Ishikawa (cell line): ENCODE results near the gene DPH6.

Source experiments
- CEBPB ChIP-seq: IDR thresholded peaks from 2 replicates; pipeline ENCODE4 v1.6.1; 2012
- CREB1 ChIP-seq: IDR thresholded peaks from 2 replicates; pipeline ENCODE4 v1.6.1; 2012; ENCODE audit warnings: low read depth
- EGR1 ChIP-seq: IDR thresholded peaks from 2 replicates; pipeline ENCODE4 v1.6.1; 2012
- EP300 ChIP-seq: IDR thresholded peaks from 2 replicates; pipeline ENCODE4 v1.6.1; 2012; ENCODE audit warnings: borderline replicate concordance
- FOXM1 ChIP-seq: IDR thresholded peaks from 2 replicates; pipeline ENCODE4 v1.6.1; 2012; ENCODE audit warnings: low read depth, borderline replicate concordance
- NFIC ChIP-seq: IDR thresholded peaks from 2 replicates; pipeline ENCODE4 v1.6.1; 2012
- RAD21 ChIP-seq: IDR thresholded peaks from 2 replicates; pipeline ENCODE4 v1.6.1; 2012; ENCODE audit warnings: low read depth
- REST ChIP-seq: IDR thresholded peaks from 2 replicates; pipeline ENCODE4 v1.6.1; 2012; ENCODE audit warnings: low read depth, mild to moderate bottlenecking
- TAF1 ChIP-seq: IDR thresholded peaks from 2 replicates; pipeline ENCODE4 v1.6.1; 2012; ENCODE audit warnings: low read depth, mild to moderate bottlenecking
- TCF12 ChIP-seq: IDR thresholded peaks from 2 replicates; pipeline ENCODE4 v1.6.1; 2012; ENCODE audit warnings: low read depth
- TEAD4 ChIP-seq: IDR thresholded peaks from 2 replicates; pipeline ENCODE4 v1.6.1; 2012
- USF1 ChIP-seq: IDR thresholded peaks from 2 replicates; pipeline ENCODE4 v1.6.1; 2012
- YY1 ChIP-seq: IDR thresholded peaks from 2 replicates; pipeline ENCODE4 v1.6.1; 2012; ENCODE audit warnings: low read depth
- ZBTB7A ChIP-seq: IDR thresholded peaks from 2 replicates; pipeline ENCODE4 v1.6.1; 2012; ENCODE audit warnings: low read depth
- TF ChIP-seq, protein P1 (sequence below): IDR thresholded peaks from 2 replicates; pipeline ENCODE4 v1.6.1; 2012

The DPH6 gene

DNA sequence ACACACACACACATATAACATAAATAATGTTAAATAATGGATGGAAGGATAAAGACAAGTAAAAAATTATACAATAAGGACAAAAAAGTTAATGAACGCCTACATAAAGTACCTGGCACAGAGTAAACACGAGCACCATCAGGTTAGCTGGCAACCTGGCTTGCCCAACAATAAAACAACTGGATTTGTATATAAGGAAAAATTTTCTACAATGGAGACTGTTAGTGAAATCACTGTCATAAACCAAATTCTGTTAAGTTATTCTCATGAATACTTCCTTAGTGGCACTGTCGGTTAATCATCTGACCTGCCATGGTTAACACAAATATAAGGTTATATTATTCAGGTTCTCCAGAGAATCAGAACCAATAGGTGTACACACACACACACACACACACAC is 54.8 kb downstream of the DPH6 start:
- TF ChIP-seq TEAD4 (no peak), TAF1 (no peak), CEBPB (no peak), ZBTB7A (no peak), CREB1 (no peak), REST (no peak), FOXM1 (no peak), NFIC (no peak), USF1 (no peak), TCF12 (no peak), EGR1 (no peak), RAD21 (no peak), YY1 (no peak), EP300 (no peak)
- TF ChIP-seq, protein P1, sequence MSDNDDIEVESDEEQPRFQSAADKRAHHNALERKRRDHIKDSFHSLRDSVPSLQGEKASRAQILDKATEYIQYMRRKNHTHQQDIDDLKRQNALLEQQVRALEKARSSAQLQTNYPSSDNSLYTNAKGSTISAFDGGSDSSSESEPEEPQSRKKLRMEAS: no peak

DNA sequence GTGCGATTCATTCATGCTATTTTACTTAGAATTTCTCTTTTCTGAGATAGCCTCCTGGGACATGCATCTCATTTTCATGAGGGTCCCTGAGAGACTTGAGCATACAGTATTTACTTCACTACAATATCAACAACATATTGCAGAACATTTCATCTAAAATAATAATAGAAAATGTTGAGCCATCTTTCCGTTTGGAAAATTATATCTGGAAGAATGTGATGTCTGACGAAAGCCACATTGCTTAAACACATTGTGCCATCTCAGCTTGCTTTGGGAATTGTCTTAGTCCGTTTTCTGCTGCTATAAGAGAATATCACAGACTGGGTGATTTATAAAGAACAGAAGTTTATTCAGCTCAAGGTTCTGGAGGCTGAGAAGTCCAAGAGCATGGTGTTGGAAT is 55.5 kb downstream of the DPH6 start:
- no peak for TF ChIP-seq NFIC
- TF ChIP-seq, protein P1: no peak
- TF ChIP-seq CREB1: no peak
- no peak for TF ChIP-seq FOXM1
- no peak for TF ChIP-seq TAF1
- TF ChIP-seq RAD21: no peak
- TF ChIP-seq ZBTB7A: no peak
- no peak for TF ChIP-seq EP300
- no peak for TF ChIP-seq USF1
- TF ChIP-seq CEBPB: no peak
- no peak for TF ChIP-seq YY1
- no peak for TF ChIP-seq REST
- no peak for TF ChIP-seq EGR1
- no peak for TF ChIP-seq TEAD4
- no peak for TF ChIP-seq TCF12

DNA sequence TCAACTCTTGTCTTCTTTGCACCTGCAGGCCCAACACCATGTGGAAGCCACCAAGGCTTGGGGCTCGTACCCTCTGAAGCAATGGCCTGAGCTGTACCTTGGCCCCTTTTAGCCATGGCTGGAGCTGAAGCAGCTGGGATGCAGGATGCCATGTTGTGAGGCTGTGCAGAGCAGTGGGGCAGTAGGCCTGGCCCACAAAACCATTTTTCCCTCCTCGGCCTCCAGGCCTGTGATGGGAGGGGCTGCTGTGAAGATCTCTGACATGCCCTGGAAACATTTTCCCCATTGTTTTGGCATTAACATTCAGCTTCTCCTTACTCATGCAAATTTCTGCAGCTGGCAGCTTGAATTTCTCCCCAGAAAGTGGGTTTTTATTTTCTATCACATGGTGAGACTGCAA is 58.5 kb downstream of the DPH6 start:
- TF ChIP-seq EP300 (no peak), YY1 (no peak), CREB1 (no peak), CEBPB (no peak), TEAD4 (no peak), TAF1 (no peak), NFIC (no peak), EGR1 (no peak), RAD21 (no peak)

GRCh38 chr15:35486296-35486695 is 59.7 kb downstream of the DPH6 start:
- TF ChIP-seq TCF12 (no peak), NFIC (no peak), REST (no peak), CREB1 (no peak), ZBTB7A (no peak), TAF1 (no peak), USF1 (no peak), YY1 (no peak), EP300 (no peak), RAD21 (no peak), EGR1 (no peak), CEBPB (no peak), FOXM1 (no peak), TEAD4 (no peak)
